ENCODE data around the gene PHF10.
"Not testable (repeated sequence)": the region's sequence is repeated elsewhere in the genome, so short reads cannot be mapped to it uniquely, and the experiment has no call there.

Gene PHF10

GRCh38 chr6:169707772-169708171 is 16.5 kb downstream of the PHF10 start:
- no peak overlapping the region for H3K27ac ChIP-seq
- TF ChIP-seq, protein P1, sequence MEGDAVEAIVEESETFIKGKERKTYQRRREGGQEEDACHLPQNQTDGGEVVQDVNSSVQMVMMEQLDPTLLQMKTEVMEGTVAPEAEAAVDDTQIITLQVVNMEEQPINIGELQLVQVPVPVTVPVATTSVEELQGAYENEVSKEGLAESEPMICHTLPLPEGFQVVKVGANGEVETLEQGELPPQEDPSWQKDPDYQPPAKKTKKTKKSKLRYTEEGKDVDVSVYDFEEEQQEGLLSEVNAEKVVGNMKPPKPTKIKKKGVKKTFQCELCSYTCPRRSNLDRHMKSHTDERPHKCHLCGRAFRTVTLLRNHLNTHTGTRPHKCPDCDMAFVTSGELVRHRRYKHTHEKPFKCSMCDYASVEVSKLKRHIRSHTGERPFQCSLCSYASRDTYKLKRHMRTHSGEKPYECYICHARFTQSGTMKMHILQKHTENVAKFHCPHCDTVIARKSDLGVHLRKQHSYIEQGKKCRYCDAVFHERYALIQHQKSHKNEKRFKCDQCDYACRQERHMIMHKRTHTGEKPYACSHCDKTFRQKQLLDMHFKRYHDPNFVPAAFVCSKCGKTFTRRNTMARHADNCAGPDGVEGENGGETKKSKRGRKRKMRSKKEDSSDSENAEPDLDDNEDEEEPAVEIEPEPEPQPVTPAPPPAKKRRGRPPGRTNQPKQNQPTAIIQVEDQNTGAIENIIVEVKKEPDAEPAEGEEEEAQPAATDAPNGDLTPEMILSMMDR (conservative IDR thresholded peaks at IDR 0.05), result no peak

DNA sequence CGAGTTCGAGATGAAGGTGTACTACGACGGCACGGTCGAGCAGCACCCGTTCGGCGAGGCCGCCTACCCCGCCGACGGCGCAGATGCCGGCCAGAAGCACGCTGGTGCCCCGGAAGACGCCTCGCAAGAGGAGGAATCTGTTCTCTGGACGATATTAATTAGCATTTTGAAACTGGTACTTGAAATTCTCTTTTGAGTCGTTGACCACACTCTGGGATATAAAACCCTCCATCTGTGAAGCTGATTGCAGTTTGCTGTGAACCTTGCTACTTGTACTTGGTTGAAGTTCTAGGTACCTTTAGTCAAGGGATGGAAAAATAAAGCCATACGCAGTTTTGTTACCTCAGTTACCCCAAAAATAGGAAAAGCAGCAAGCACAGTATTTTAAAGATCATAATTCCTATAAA is 21.5 kb downstream of the PHF10 start:
- TF ChIP-seq, protein P1 (conservative IDR thresholded peaks at IDR 0.05), result no peak

GRCh38 chr6:169701954-169702839 is 22.1 kb downstream of the PHF10 start, which contains the start of the genes C6orf120 and WDR27:
Gene C6orf120 (plus strand): TSS chr6:169702126. CDS start chr6:169702460, 334 bp downstream.
Gene WDR27 (minus strand): TSS chr6:169702029. CDS start chr6:169689005, 13,024 bp downstream.
- TF ChIP-seq, protein P1 (conservative IDR thresholded peaks at IDR 0.05), result peak; percentile 16; the same call in 1 of the 2 replicates
- peak within 1 kb of the TSS; percentile 96 for H3K27ac ChIP-seq

More for the DNA sequence above, 21.5 kb downstream of the PHF10 start:
- peak overlapping the region; percentile 96 for H3K27ac ChIP-seq

GRCh38 chr6:169701311-169701953 is 22.9 kb downstream of the PHF10 start:
- peak overlapping the region; percentile 96 for H3K27ac ChIP-seq
- TF ChIP-seq, protein P1 (conservative IDR thresholded peaks at IDR 0.05), result no peak

- no peak overlapping the region; the same call in 1 of the 2 replicates for H3K27ac ChIP-seq
- TF ChIP-seq, protein P1 (conservative IDR thresholded peaks at IDR 0.05), result no peak
Observed at GRCh38 chr6:169700296-169700695, 24.0 kb downstream of the PHF10 start.

DNA sequence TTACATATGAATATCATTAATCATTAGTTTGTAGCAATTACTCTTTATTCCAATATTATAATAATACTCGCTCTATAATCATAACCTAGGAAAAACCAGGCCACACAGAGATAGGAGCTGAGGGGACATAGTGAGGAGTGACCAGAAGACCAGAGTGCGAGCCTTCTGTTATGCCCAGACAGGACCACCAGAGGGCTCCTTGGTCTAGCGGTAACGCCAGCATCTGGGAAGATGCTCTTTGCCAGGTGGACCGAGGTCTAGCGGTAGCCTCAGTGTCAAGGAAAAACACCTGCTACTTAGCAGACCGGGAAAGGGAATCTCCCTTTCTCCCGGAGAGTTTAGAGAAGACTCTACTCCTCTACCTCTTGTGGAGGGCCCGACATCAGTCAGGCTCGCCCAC is 27.2 kb downstream of the PHF10 start:
- TF ChIP-seq, protein P1 (conservative IDR thresholded peaks at IDR 0.05), result peak; percentile 56
- H3K27ac ChIP-seq, result not testable (repeated sequence)

- TF ChIP-seq, protein P1 (conservative IDR thresholded peaks at IDR 0.05), result no peak
- no peak overlapping the region for H3K27ac ChIP-seq
Observed at GRCh38 chr6:169695131-169695530, 29.2 kb downstream of the PHF10 start.
